ENCODE data around the gene ADISSP. TPM values are rescaled to one million over a fixed set of nuclear protein-coding genes. Genes with fewer than 3 reads are reported as not detected.
A peak's percentile ranks its signal among the peaks of the same experiment; 100 is the strongest.

The ADISSP gene
- total RNA-seq, 4 donors from 2014 or later = 14.4 to 32.4 (median 22.2) TPM

- Histone ChIP-seq H3K27me3 (peaks cover 0 to 11% of the 10 kb centered on the region in 2 donors), H3K4me3 (peak overlapping the region; percentile 26 to 56 (median 32)), H3K9me3 (no peaks in the 10 kb centered on the region), H3K36me3 (no peaks in the 10 kb centered on the region), H3K27ac (peak overlapping the region; percentile 15 to 80 (median 47)), H3K4me1 (peaks cover 0 to 42% (median 5%) of the 10 kb centered on the region in 4 donors)
- DNase-seq (ENCODE audit: low spot score in 2 of 2) = no peak
- no peak for TF ChIP-seq EP300 (IDR thresholded peaks at IDR 0.05)
- WGBS, 2 donors = 66 to 70% methylated on average over 16 to 19 of the region's 20 CpGs
Measured at GRCh38 chr20:3733119-3733995, 34.2 kb downstream of the ADISSP start.

GRCh38 chr20:3732327-3733118, 35.0 kb downstream of the ADISSP start, which contains the start of gene HSPA12B:
HSPA12B (plus strand) TSS chr20:3732685; CDS start chr20:3738675, 5,990 bp downstream.
- H3K27me3 ChIP-seq = peaks cover 0 to 11% of the 10 kb centered on the region in 2 donors
- peak within 1 kb of the TSS; percentile 15 to 80 (median 47) for H3K27ac ChIP-seq
- no peaks in the 10 kb centered on the region for H3K9me3 ChIP-seq
- H3K36me3 ChIP-seq = no peaks in the 10 kb centered on the region
- 7 to 26% methylated on average over 3 to 14 of the region's 67 CpGs for WGBS, 2 donors
- DNase-seq (ENCODE audit: low spot score in 2 of 2) = no peak
- no peak for TF ChIP-seq POLR2A (IDR thresholded peaks at IDR 0.05)
- TF ChIP-seq CTCF (IDR thresholded peaks at IDR 0.05) = no peak
- peaks cover 0 to 44% (median 5%) of the 10 kb centered on the region in 4 donors for H3K4me1 ChIP-seq
- H3K4me3 ChIP-seq = peak within 1 kb of the TSS; percentile 26 to 56 (median 32)

- H3K4me1 ChIP-seq = peaks cover 0 to 47% (median 5%) of the 10 kb centered on the region in 4 donors
- 46 to 47% methylated on average over 7 to 8 of the region's 16 CpGs for WGBS, 2 donors
- peaks cover 0 to 11% of the 10 kb centered on the region in 2 donors for H3K27me3 ChIP-seq
- peak overlapping the region in 1 of 4 donors; percentile 56 for H3K4me3 ChIP-seq
- TF ChIP-seq EP300 (IDR thresholded peaks at IDR 0.05) = no peak
- TF ChIP-seq CTCF (IDR thresholded peaks at IDR 0.05) = no peak
- TF ChIP-seq POLR2A (IDR thresholded peaks at IDR 0.05) = no peak
- peak overlapping the region in 2 of 4 donors; percentile 70 to 76 for H3K27ac ChIP-seq
- no peaks in the 10 kb centered on the region for H3K36me3 ChIP-seq
- no peak for DNase-seq (ENCODE audit: low spot score in 2 of 2)
- no peaks in the 10 kb centered on the region for H3K9me3 ChIP-seq
Measured at GRCh38 chr20:3731944-3732326, 35.6 kb downstream of the ADISSP start.

GRCh38 chr20:3730803-3731672, 36.5 kb downstream of the ADISSP start:
- Histone ChIP-seq H3K27ac (no peak overlapping the region), H3K36me3 (no peaks in the 10 kb centered on the region), H3K9me3 (no peaks in the 10 kb centered on the region), H3K4me3 (no peak overlapping the region), H3K4me1 (peaks cover 0 to 48% (median 5%) of the 10 kb centered on the region in 4 donors), H3K27me3 (peaks cover 0 to 11% of the 10 kb centered on the region in 2 donors)
- 77 to 85% methylated on average over 12 of the region's 12 CpGs for WGBS, 2 donors
- no peak for DNase-seq (ENCODE audit: low spot score in 2 of 2)
- no peak for TF ChIP-seq CTCF (IDR thresholded peaks at IDR 0.05)
- no peak for TF ChIP-seq POLR2A (IDR thresholded peaks at IDR 0.05)
- TF ChIP-seq EP300 (IDR thresholded peaks at IDR 0.05) = no peak

Measured in tibial nerve (tissue), 4 donors.